ENCODE data around the gene DHCR24. TPM values are rescaled to one million over a fixed set of nuclear protein-coding genes. Genes with fewer than 3 reads are reported as not detected.

Gene DHCR24
- total RNA-seq, 2 experiments from 2014 or later = 59.5 to 64.7 TPM

DNA sequence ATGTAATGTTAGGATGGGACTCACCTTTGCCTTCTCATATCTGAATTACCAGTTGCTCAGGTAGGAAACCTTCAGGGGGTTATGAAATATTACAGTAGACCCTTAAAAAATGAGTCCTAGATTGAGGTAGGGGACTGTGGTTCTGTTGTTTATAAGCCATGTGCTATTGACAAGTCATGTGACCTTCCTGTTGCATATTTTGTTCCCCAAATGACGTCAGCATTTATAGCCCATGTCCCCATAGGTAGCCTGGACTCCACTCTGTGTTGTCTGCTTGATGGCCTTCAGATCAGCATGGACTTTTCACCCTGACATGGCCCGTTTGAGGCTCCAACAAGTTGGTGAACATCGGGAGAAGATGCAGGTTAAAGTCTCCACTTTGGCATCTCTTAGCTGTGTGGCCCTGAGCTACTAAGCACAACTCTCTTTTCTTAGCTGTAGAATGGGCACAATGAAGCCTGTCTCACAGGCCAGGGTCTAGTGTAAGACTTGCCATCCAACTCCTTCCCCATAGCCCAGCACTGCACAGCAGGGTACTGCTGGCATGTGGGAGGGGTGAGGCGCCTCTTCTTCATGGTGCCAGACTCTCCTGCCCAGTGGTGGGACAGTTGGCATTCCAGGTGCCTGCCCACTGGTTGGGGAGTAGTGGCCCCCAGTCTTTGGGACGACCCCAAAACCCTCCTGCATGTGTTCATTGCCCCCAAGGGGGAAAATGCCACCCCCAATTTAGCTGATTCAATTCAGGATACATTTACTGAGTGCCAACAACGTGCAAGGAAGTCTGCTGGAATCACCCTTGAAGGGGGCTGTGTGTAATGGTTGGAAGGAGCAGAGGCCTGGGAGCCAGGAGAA lies 49.8 kb downstream of the DHCR24 start:
- Mint-ChIP-seq H3K36me3 (ENCODE audit: low read depth) (no peaks in the 10 kb centered on the region), H3K9me3 (no peaks in the 10 kb centered on the region), H3K27me3 (no peaks in the 10 kb centered on the region)

DNA sequence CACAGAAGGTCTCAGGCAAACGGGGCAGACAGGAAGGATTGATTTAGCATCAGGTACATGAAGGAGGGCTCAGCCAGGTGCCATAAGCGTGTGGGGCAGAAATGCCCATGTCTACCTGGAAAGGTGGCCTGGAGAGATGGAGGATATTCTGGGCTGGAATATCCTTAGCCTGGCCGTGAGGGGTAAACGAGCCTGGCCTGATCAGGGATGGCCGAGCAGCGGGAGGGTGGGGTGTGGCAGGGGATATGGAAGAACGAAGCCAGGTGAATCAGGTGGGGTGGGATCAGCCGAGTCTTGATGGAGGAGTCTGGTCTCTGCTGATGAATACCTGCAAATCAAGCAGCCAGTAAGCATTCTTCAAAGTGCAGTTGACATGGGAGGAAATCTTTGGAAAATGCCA lies 50.4 kb downstream of the DHCR24 start:
- Mint-ChIP-seq H3K9me3 (peaks cover under 1% of the 10 kb centered on the region), H3K27me3 (no peaks in the 10 kb centered on the region), H3K4me1 (ENCODE audit: low read depth) (no peaks in the 10 kb centered on the region), H3K36me3 (ENCODE audit: low read depth) (no peaks in the 10 kb centered on the region), H3K27ac (no peak overlapping the region), H3K4me3 (no peak overlapping the region)
- TF ChIP-seq, protein P1, sequence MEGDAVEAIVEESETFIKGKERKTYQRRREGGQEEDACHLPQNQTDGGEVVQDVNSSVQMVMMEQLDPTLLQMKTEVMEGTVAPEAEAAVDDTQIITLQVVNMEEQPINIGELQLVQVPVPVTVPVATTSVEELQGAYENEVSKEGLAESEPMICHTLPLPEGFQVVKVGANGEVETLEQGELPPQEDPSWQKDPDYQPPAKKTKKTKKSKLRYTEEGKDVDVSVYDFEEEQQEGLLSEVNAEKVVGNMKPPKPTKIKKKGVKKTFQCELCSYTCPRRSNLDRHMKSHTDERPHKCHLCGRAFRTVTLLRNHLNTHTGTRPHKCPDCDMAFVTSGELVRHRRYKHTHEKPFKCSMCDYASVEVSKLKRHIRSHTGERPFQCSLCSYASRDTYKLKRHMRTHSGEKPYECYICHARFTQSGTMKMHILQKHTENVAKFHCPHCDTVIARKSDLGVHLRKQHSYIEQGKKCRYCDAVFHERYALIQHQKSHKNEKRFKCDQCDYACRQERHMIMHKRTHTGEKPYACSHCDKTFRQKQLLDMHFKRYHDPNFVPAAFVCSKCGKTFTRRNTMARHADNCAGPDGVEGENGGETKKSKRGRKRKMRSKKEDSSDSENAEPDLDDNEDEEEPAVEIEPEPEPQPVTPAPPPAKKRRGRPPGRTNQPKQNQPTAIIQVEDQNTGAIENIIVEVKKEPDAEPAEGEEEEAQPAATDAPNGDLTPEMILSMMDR (IDR thresholded peaks at IDR 0.05) = no peak
- POLR2A ChIA-PET = no interaction called here
- ATAC-seq (no peak), DNase-seq (no peak)
- intact Hi-C loops (cut with micrococcal nuclease) = no loop called here
- CTCF ChIA-PET = no interaction called here

More for the DNA sequence above, 49.8 kb downstream of the DHCR24 start:
- Mint-ChIP-seq H3K4me3 (no peak overlapping the region), H3K27ac (no peak overlapping the region), H3K4me1 (ENCODE audit: low read depth) (no peaks in the 10 kb centered on the region)
- ChIA-PET POLR2A (interaction anchor here (0.7 kb wide), 1 partner anchor 340 kb away, joined by 3 read pairs; no protein-coding TSS in a partner anchor), CTCF (no interaction called here)
- TF ChIP-seq, protein P1 (IDR thresholded peaks at IDR 0.05) = no peak
- DNase-seq (no peak), ATAC-seq (no peak)
- intact Hi-C loops (cut with micrococcal nuclease) = no loop called here

DNA sequence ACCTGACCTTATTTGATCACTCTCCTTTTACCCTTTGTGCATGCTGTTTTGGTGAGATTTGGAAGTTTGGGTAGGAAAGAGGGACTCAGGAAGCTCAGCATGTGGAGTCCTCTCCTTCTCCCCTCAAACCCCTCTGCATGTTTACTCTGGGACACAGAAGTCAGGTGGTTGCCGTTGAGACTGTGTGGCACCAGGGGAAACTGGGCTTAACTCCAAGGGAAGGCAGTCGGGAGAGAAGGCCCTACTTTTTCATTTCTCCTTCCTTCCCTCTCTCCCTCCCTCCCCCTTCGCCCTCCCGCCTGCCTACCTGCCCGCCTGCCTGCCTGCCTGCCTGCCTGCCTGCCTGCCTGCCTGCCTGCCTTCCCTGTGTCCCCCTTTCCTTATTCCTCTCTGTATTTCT lies 51.0 kb downstream of the DHCR24 start:
- intact Hi-C loops (cut with micrococcal nuclease) = no loop called here
- no peak for DNase-seq
- H3K36me3 Mint-ChIP-seq (ENCODE audit: low read depth) = no peaks in the 10 kb centered on the region
- ChIA-PET CTCF (no interaction called here), POLR2A (interaction anchor here (0.7 kb wide), 1 partner anchor 116 kb away, joined by 4 read pairs; no protein-coding TSS in a partner anchor)
- peaks cover 2% of the 10 kb centered on the region for H3K9me3 Mint-ChIP-seq
- TF ChIP-seq, protein P1 (IDR thresholded peaks at IDR 0.05) = no peak
- H3K4me1 Mint-ChIP-seq (ENCODE audit: low read depth) = no peaks in the 10 kb centered on the region
- H3K27me3 Mint-ChIP-seq = no peaks in the 10 kb centered on the region
- no peak overlapping the region for H3K27ac Mint-ChIP-seq
- no peak for ATAC-seq
- no peak overlapping the region for H3K4me3 Mint-ChIP-seq

DNA sequence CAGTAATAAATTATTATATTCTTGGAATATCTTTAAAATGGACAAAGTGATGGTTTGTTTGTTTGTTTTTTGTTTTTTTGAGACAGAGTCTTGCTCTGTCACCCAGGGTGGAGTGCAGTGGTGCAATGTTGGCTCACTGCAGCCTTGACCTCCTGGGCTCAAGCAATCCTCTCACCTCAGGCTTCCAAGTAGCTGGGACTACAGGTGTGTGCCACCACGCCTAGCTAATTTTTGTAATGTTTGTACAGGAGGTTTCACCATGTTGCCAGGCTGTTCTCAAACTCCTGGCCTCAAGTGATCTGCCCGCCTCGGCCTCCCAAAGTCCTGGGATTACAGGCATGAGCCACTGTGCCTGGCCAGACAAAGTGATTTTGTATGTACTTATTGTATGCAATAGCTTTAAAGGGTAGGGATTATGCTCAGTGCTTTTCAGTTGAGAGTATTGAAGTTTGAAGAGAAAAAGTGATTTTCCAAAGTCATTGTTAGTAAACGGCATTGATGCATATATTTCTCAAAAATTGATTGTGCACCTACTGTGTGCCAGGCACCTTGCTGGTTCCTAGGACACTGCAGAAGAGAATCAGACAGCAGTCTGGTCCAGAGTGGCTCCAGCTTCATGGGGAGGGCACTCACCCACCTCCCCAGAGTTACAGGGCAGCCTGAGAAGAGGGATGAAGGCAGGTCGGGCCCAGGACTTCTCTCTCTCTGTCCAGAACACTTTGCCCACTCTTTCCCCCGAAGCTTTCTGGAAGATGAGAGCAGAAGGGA lies 51.7 kb downstream of the DHCR24 start:
- TF ChIP-seq, protein P1 (IDR thresholded peaks at IDR 0.05) = no peak
- CTCF ChIA-PET = interaction anchor here (0.7 kb wide), 1 partner anchor 161 kb away, joined by 4 read pairs; no protein-coding TSS in a partner anchor

More for the DNA sequence above, 51.7 kb downstream of the DHCR24 start:
- H3K4me3 Mint-ChIP-seq = no peak overlapping the region
- H3K27me3 Mint-ChIP-seq = no peaks in the 10 kb centered on the region
- intact Hi-C loops (cut with micrococcal nuclease) = no loop called here
- H3K36me3 Mint-ChIP-seq (ENCODE audit: low read depth) = no peaks in the 10 kb centered on the region
- H3K4me1 Mint-ChIP-seq (ENCODE audit: low read depth) = no peaks in the 10 kb centered on the region
- POLR2A ChIA-PET = interaction anchor here (0.7 kb wide), 1 partner anchor 117 kb away, joined by 4 read pairs; no protein-coding TSS in a partner anchor
- H3K27ac Mint-ChIP-seq = no peak overlapping the region
- no peak for ATAC-seq
- H3K9me3 Mint-ChIP-seq = peaks cover 2% of the 10 kb centered on the region
- DNase-seq = no peak

Measured in activated CD8-positive, alpha-beta T cell treated with anti-CD3 and anti-CD28 coated beads for 36 hours (primary cell).